Calu3 (cell line): Measurements from ENCODE around the gene TRIM67. TPM values are rescaled to one million over a fixed set of nuclear protein-coding genes. Genes with fewer than 3 reads are reported as not detected.
A peak's percentile ranks its signal among the peaks of the same experiment; 100 is the strongest.

ENCODE experiments used
- BruUV-seq: library from RNA; stranded (reverse); fragments of 400-500 nt; replicated peaks from 2 replicates; lab custom pipeline; 2021; lab: Mats Ljungman, UMichigan
- CTCF ChIA-PET: fragments of 300-600 bp; sonication (Branson Sonifier 250); formaldehyde crosslinking; loops from one replicate; lab custom pipeline; 2022; ENCODE audit warnings: antibody characterized with exemption; lab: Charles Lee
- DNase-seq: peaks from one replicate; pipeline ENCODE4 v3.0.0; 2022
- H3K27ac Mint-ChIP-seq: one replicate; pipeline ENCODE4 v1.8.0; 2022; ENCODE audit warnings: mixed read lengths; ENCODE audit not compliant: unreplicated experiment
- H3K27me3 Mint-ChIP-seq: one replicate; pipeline ENCODE4 v1.8.0; 2022; ENCODE audit warnings: mixed read lengths; ENCODE audit not compliant: unreplicated experiment
- H3K36me3 Mint-ChIP-seq: one replicate; pipeline ENCODE4 v1.8.0; 2022; ENCODE audit warnings: mild to moderate bottlenecking, moderate library complexity, mixed read lengths; ENCODE audit not compliant: insufficient read depth, unreplicated experiment
- H3K4me1 Mint-ChIP-seq: one replicate; pipeline ENCODE4 v1.8.0; 2022; ENCODE audit warnings: mild to moderate bottlenecking, low read depth, mixed read lengths; ENCODE audit not compliant: unreplicated experiment
- H3K4me3 Mint-ChIP-seq: one replicate; pipeline ENCODE4 v1.8.0; 2022; ENCODE audit warnings: mild to moderate bottlenecking, low read depth, moderate library complexity, mixed read lengths; ENCODE audit not compliant: unreplicated experiment
- H3K9me3 Mint-ChIP-seq: one replicate; pipeline ENCODE4 v1.8.0; 2022; ENCODE audit warnings: low read depth, mixed read lengths; ENCODE audit not compliant: unreplicated experiment
- intact Hi-C: fragments of 100-400 bp; cut with micrococcal nuclease; formaldehyde crosslinking; loops from one replicate; pipeline ENCODE4 v1.10.0; 2022; ENCODE audit not compliant: unreplicated experiment
- total RNA-seq: library from RNA; stranded (reverse); gene quantifications from 2 replicates; pipeline ENCODE4 v1.2.3, GENCODE V29; 2022
- TF ChIP-seq, protein P1 (sequence below): fragments of 200-600 bp; IDR thresholded peaks from one replicate; pipeline ENCODE4 v1.8.0; 2022; ENCODE audit warnings: antibody characterized with exemption; ENCODE audit not compliant: unreplicated experiment

Gene TRIM67
- total RNA-seq, 1 experiment from 2014 or later = 0.09 TPM

DNA sequence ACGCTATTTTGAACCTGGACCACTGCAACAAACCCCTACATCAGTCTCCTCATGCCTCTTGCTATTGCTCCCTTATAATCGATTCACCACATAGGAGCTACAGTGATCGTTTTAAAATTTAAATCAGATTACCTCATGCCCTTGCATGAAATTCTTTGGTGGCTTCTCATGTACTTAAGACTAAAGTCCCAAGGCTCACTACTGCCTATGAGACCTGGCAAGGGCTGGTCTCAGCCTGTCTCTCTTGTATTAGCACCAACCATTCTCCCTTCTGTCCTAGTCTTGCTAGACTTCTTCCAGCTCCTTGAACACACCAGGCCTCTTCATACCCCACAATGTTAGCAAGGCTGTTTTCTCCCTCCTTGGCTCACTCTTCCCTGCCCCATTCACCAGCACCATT is 72.6 kb downstream of the TRIM67 start:
- peak overlapping the region; percentile 87 for H3K27ac Mint-ChIP-seq
- CTCF ChIA-PET = interaction anchor here (0.9 kb wide), 1 partner anchor 261 kb away, joined by 4 read pairs; no protein-coding TSS in a partner anchor

DNA sequence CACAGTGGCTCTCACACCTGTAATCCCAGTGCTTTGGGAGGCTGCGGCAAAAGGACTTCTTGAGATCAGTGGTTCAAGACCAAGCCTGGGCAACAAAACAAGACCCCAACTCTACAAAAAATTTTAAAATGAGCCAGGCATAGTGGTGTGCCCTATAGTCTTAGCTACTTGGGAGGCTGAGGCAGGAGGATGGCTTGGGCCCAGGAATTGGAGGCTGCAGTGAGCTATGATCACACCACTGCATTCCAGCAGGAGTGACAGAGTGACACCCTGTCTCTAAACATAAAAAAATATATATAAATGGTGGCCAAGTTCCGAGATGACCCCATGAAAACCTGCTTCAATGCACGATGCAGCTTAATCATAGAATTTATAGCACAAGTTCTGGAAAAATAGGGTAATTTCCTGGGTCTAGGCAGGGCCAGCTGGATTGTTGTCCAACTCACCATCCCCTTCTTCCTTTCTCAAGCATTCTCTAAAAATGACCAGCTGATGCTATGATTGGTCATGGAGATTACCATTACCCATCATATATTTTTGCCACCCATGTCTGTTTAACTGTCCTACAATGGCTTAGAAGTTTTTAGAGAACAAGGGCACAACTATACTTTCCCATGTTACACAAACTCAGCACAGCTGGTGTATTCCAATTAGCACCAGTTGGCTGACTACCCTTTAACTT is 73.8 kb downstream of the TRIM67 start:
- intact Hi-C loops = loop anchor here (2.0 kb wide), 1 partner anchor 355 kb away; no protein-coding TSS in a partner anchor
- TF ChIP-seq, protein P1, sequence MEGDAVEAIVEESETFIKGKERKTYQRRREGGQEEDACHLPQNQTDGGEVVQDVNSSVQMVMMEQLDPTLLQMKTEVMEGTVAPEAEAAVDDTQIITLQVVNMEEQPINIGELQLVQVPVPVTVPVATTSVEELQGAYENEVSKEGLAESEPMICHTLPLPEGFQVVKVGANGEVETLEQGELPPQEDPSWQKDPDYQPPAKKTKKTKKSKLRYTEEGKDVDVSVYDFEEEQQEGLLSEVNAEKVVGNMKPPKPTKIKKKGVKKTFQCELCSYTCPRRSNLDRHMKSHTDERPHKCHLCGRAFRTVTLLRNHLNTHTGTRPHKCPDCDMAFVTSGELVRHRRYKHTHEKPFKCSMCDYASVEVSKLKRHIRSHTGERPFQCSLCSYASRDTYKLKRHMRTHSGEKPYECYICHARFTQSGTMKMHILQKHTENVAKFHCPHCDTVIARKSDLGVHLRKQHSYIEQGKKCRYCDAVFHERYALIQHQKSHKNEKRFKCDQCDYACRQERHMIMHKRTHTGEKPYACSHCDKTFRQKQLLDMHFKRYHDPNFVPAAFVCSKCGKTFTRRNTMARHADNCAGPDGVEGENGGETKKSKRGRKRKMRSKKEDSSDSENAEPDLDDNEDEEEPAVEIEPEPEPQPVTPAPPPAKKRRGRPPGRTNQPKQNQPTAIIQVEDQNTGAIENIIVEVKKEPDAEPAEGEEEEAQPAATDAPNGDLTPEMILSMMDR = no peak
- Mint-ChIP-seq H3K27me3 (no peaks in the 10 kb centered on the region), H3K9me3 (no peaks in the 10 kb centered on the region), H3K36me3 (peaks cover 55% of the 10 kb centered on the region), H3K4me1 (peaks cover 46% of the 10 kb centered on the region), H3K4me3 (no peak overlapping the region), H3K27ac (no peak overlapping the region)
- CTCF ChIA-PET = no interaction called here
- no peak for DNase-seq
- no TSS peak for BruUV-seq

More for the DNA sequence above, 72.6 kb downstream of the TRIM67 start:
- Mint-ChIP-seq H3K9me3 (no peaks in the 10 kb centered on the region), H3K27me3 (no peaks in the 10 kb centered on the region), H3K36me3 (peaks cover 49% of the 10 kb centered on the region), H3K4me1 (peaks cover 41% of the 10 kb centered on the region), H3K4me3 (peak overlapping the region; percentile 46)
- TF ChIP-seq, protein P1 = no peak
- intact Hi-C loops = loop anchor here (2.0 kb wide), 1 partner anchor 356 kb away; no protein-coding TSS in a partner anchor
- no peak for DNase-seq
- BruUV-seq = no TSS peak

DNA sequence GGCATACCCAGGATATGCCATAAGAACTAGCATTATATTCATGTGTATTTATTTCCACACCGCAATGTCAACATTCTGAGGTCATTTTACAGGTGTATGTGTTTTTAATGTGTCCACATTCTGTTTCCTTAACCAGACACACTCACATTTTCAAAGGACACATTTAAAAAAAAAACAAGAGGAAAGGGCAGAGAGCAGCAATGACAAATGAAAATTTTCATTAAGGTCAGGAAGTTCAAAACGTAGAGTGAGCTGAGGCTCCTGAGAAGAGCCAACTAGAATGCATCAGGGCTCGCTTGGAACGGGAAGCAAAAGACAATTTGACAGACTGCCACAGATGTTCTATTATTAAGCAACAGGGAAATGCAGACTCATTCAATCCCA is 74.3 kb downstream of the TRIM67 start:
- no peaks in the 10 kb centered on the region for H3K9me3 Mint-ChIP-seq
- TF ChIP-seq, protein P1 = no peak
- no peak for DNase-seq
- intact Hi-C loops = no loop called here
- peaks cover 46% of the 10 kb centered on the region for H3K4me1 Mint-ChIP-seq
- CTCF ChIA-PET = no interaction called here
- H3K4me3 Mint-ChIP-seq = no peak overlapping the region
- no TSS peak for BruUV-seq
- no peak overlapping the region for H3K27ac Mint-ChIP-seq
- no peaks in the 10 kb centered on the region for H3K27me3 Mint-ChIP-seq
- H3K36me3 Mint-ChIP-seq = peaks cover 60% of the 10 kb centered on the region

DNA sequence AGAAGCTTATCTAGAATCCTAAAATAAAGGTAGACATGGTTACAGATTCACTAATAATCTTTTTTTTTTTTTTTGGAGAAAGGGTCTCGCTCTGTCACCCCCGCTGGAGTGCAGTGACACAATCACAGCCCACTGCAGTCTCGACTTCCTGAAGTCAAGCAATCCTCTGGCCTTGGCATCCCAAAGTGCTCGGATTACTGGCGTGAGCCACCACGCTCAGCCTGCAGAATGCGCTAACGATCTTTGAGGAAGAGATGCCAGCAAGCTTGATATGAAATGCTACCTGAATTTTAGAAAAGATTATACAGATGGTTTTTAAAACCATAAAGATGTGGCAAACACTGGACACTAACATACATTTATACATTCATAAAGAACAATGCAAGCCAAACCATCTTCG is 75.1 kb downstream of the TRIM67 start:
- DNase-seq = no peak
- no peak overlapping the region for H3K27ac Mint-ChIP-seq
- TF ChIP-seq, protein P1 = no peak
- peaks cover 65% of the 10 kb centered on the region for H3K36me3 Mint-ChIP-seq
- peaks cover 46% of the 10 kb centered on the region for H3K4me1 Mint-ChIP-seq
- H3K27me3 Mint-ChIP-seq = no peaks in the 10 kb centered on the region
- intact Hi-C loops = no loop called here
- CTCF ChIA-PET = no interaction called here
- no TSS peak for BruUV-seq
- H3K4me3 Mint-ChIP-seq = no peak overlapping the region
- no peaks in the 10 kb centered on the region for H3K9me3 Mint-ChIP-seq
